Thyroid gland (tissue), 4 donors: Measurements from ENCODE around the gene NADSYN1. TPM values are rescaled to one million over a fixed set of nuclear protein-coding genes. Genes with fewer than 3 reads are reported as not detected.

Source experiments
- DNase-seq, 2 donors: peaks; one replicate each; pipeline ENCODE4 v3.0.0-alpha.2; 2019
- H3K27ac ChIP-seq, 3 donors: fragments of 200-600 bp; sonication (generic); 1 replicate in 2 of 3; 2 replicates in 1 of 3; pipeline ENCODE4 v1.5.1; 2016 to 2019; ENCODE audit warnings: mild to moderate bottlenecking in 1 of 3, moderate library complexity in 1 of 3
- H3K27me3 ChIP-seq: fragments of 200-600 bp; sonication (generic); one replicate; pipeline ENCODE4 v1.5.1; 2019
- H3K36me3 ChIP-seq, 2 donors: fragments of 200-600 bp; sonication (generic); one replicate each; pipeline ENCODE4 v1.5.1; 2016 to 2019
- H3K4me1 ChIP-seq, 2 donors: fragments of 200-600 bp; sonication (generic); one replicate each; pipeline ENCODE4 v1.5.1; 2017 to 2019
- H3K4me3 ChIP-seq, 3 donors: fragments of 200-600 bp; sonication (generic); replicated peaks in 1 of 3; 1 replicate in 2 of 3; 2 replicates in 1 of 3; pipeline ENCODE4 v1.5.1; 2016; ENCODE audit warnings: mild to moderate bottlenecking in 1 of 3
- H3K9me3 ChIP-seq: fragments of 200-600 bp; sonication (generic); one replicate; pipeline ENCODE4 v1.5.1; 2017
- POLR2A ChIP-seq, 2 donors: fragments of 450-650 bp; IDR thresholded peaks; one replicate each; pipeline ENCODE4 v1.6.1; 2017; ENCODE audit warnings: antibody characterized with exemption in 2 of 2, mild to moderate bottlenecking in 2 of 2, moderate library complexity in 1 of 2
- WGBS, 2 donors: methylation state at CpG; one replicate each; pipeline ENCODE4 v1.1.5; 2017; 5-methylcytosine and 5-hydroxymethylcytosine counted together
- intact Hi-C: fragments of 100-400 bp; cut with DNase I; formaldehyde crosslinking; loops from one replicate; pipeline ENCODE4 v1.15.1; 2023
- total RNA-seq, 4 donors: library from RNA; depleted of rRNA; stranded (reverse); fragments of >200 nt; gene quantifications; one replicate each; pipeline ENCODE4 v1.2.3, GENCODE V29; 2016
- TF ChIP-seq, protein P1 (sequence below), 6 experiments: fragments of 200-600 bp in 3 of 6; fragments of 450-650 bp in 3 of 6; sonication (generic) in 3 of 6; IDR thresholded peaks; one replicate each; pipeline ENCODE4 v1.5.1; 2016 to 2019; ENCODE audit warnings: antibody characterized with exemption in 6 of 6, mild to moderate bottlenecking in 2 of 6, inconsistent platforms in 1 of 6, moderate library complexity in 1 of 6

Gene NADSYN1
- total RNA-seq, 4 donors from 2014 or later, result 41.9 to 102 (median 54.7) TPM

DNA sequence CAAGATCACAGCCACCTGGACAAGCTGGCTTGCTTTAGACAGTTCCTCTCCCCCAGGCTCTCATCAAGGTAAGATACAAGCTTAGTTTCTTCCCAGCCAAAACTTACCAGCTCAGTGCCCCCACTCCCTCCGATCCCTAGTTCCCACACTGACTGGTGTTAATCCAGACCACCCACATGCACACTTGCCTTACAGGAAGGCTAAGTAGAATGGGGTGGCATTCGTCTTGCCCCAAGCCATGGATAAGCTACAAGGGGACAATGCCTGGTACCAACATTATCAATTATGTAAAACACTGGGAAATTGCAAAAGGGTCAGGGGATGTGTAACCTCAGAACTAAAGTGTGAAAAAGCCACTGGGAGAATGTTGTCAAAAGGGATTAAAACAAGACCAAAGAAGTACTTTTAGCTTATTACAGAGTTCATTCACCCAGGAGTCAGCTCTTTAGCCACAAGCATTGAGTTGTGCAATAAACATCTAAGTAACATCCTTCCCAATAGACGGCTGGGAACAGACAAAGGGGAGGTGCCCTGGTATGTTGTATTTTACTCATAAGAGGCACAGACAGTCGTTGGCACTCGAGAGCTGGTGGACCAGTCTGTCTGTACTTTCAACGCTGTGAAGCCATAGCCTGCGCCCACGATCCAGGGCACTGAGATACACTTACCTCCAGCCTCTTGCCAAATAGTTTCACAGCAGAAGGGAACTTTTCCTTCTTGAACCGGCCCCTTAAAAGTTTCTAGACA, 5.9 kb upstream of the NADSYN1 start:
- Histone ChIP-seq H3K9me3 (no peaks in the 10 kb centered on the region), H3K27me3 (no peaks in the 10 kb centered on the region), H3K27ac (peak overlapping the region in 2 of 3 donors; percentile 47 to 71), H3K4me1 (peaks cover 12 to 24% of the 10 kb centered on the region in 2 donors), H3K4me3 (peak overlapping the region in 1 of 3 donors; percentile 66), H3K36me3 (peaks cover 0 to 2% of the 10 kb centered on the region in 2 donors)
- peak; percentile 23 to 39 for DNase-seq
- TF ChIP-seq, protein P1, sequence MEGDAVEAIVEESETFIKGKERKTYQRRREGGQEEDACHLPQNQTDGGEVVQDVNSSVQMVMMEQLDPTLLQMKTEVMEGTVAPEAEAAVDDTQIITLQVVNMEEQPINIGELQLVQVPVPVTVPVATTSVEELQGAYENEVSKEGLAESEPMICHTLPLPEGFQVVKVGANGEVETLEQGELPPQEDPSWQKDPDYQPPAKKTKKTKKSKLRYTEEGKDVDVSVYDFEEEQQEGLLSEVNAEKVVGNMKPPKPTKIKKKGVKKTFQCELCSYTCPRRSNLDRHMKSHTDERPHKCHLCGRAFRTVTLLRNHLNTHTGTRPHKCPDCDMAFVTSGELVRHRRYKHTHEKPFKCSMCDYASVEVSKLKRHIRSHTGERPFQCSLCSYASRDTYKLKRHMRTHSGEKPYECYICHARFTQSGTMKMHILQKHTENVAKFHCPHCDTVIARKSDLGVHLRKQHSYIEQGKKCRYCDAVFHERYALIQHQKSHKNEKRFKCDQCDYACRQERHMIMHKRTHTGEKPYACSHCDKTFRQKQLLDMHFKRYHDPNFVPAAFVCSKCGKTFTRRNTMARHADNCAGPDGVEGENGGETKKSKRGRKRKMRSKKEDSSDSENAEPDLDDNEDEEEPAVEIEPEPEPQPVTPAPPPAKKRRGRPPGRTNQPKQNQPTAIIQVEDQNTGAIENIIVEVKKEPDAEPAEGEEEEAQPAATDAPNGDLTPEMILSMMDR (IDR thresholded peaks at IDR 0.05), result no peak
- TF ChIP-seq POLR2A (IDR thresholded peaks at IDR 0.05), result no peak
- WGBS, 2 donors, result 41 to 47% methylated on average over 9 of the region's 9 CpGs
- intact Hi-C loops, result no loop called here

DNA sequence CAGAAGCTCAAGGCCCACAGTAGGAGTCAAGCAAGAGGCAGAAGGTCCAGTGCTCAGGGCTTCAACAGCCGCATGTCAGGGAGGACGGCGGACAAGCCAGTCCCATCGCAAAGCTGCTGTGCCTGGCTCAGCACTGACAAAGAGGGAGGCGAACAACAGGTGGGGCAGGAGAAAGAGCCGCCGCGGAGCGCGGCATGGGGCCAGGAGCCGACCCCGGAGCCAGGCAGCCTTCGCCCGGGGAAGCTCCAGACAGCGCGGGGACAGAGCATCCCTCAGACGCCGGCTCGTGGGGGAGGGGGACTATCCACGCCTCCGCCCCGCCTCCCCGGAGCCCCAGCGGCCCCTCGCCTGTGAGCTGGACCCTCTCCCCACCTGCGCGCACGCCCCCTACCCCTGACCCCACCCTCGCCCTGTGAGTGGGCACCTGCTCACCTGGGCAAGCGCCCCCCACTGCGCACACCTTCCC, 5.2 kb upstream of the NADSYN1 start:
- Histone ChIP-seq H3K27me3 (no peaks in the 10 kb centered on the region), H3K4me3 (peak overlapping the region; percentile 27 to 66 (median 59)), H3K4me1 (peaks cover 12 to 24% of the 10 kb centered on the region in 2 donors), H3K36me3 (no peaks in the 10 kb centered on the region), H3K27ac (peak overlapping the region in 2 of 3 donors; percentile 47 to 71), H3K9me3 (no peaks in the 10 kb centered on the region)
- intact Hi-C loops, result no loop called here
- TF ChIP-seq POLR2A (IDR thresholded peaks at IDR 0.05), result no peak
- TF ChIP-seq, protein P1 (IDR thresholded peaks at IDR 0.05), result no peak
- WGBS, 2 donors, result 9 to 11% methylated on average over 6 to 11 of the region's 31 CpGs
- peak; percentile 33 to 50 for DNase-seq

DNA sequence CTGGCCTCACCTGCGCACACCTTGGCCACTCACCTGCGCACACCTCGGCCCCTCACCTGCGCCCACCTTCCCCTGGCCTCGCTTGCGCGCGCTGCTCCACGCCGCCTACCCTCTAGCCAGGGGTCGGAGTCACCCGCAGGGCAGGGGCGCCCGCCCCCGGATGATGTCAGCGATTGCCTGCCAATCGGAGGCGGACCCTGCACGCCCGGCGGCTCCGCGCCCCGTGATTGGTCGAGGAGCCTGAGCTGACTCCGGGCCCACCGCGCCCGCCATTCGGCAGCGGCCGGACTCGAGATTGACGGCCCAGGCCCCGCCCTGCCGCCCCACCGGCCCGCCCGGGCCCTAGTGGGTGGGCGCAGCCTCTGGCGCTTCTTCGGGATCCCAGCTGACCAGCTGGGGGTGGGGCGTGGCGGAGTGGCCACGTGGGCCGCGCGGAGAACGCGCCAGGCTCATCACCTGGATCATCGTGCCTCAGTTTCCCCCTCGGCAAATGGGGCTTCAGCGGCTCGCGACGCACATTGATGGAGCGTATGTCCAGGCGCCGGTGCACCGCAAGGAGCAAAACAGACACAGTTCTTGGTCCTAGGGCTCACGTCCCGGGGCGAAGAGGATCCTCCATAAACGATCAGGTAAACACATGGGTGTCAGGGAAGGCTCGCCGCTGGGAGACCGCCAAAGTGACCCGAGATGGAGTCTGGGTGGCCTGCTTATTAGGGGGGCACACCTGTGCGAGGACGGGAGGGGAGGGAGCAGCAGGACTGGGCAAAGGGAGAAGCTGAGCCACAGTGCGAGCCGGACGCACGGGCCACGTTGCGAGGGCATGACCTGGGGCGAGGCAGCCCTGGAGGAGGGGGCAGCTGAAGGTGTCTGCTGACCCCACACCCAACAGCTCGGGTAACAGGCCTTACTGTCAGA, 4.5 kb upstream of the NADSYN1 start, which contains the start of gene DHCR7:
TSS of gene DHCR7 (minus strand) at position 137 of the 915 bp plus-strand sequence. CDS start 3,441 bp downstream, outside the sequence.
- intact Hi-C loops, result no loop called here
- peak; percentile 96 for DNase-seq
- no peaks in the 10 kb centered on the region for H3K27me3 ChIP-seq
- H3K4me3 ChIP-seq, result peak within 1 kb of the TSS; percentile 27 to 66 (median 59)
- peak within 1 kb of the TSS in 2 of 3 donors; percentile 47 to 71 for H3K27ac ChIP-seq
- peaks cover 13 to 24% of the 10 kb centered on the region in 2 donors for H3K4me1 ChIP-seq
- H3K9me3 ChIP-seq, result no peaks in the 10 kb centered on the region
- TF ChIP-seq, protein P1 (IDR thresholded peaks at IDR 0.05), result peak in 1 of 6 experiments; percentile 1
- TF ChIP-seq POLR2A (IDR thresholded peaks at IDR 0.05), result peak in 1 of 2 donors; percentile 73
- H3K36me3 ChIP-seq, result no peaks in the 10 kb centered on the region
- WGBS, 2 donors, result 1 to 8% methylated on average over 11 to 68 of the region's 78 CpGs

DNA sequence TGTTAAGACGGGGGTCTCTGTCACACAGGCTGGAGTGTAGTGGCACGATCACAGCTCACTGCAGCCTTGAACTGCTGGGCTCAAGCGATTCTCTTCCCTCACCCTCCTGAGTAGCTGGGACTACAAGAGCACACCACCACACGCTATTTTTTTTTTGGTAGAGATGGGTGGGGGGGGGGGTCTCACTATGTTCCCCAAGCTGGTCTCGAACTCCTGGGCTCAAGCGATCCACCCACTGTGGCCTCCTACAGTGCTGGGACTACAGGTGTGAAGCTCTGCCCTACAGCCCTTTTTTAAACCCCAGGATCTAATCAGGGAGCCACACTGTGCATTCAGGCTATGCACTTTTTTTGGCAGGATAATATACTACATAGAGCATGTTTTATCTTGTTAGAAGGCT, 3.4 kb upstream of the NADSYN1 start:
- DNase-seq, result no peak
- no peaks in the 10 kb centered on the region for H3K9me3 ChIP-seq
- intact Hi-C loops, result no loop called here
- WGBS, 2 donors, result 61 to 68% methylated on average over 6 of the region's 6 CpGs
- H3K4me3 ChIP-seq, result peak overlapping the region in 1 of 3 donors; percentile 66
- no peak for TF ChIP-seq POLR2A (IDR thresholded peaks at IDR 0.05)
- TF ChIP-seq, protein P1 (IDR thresholded peaks at IDR 0.05), result no peak
- no peaks in the 10 kb centered on the region for H3K36me3 ChIP-seq
- peaks cover 22 to 35% of the 10 kb centered on the region in 2 donors for H3K4me1 ChIP-seq
- H3K27me3 ChIP-seq, result no peaks in the 10 kb centered on the region
- H3K27ac ChIP-seq, result peak overlapping the region in 1 of 3 donors; percentile 71
